H9 (cell line): ENCODE results near the gene PARD6B. TPM values are rescaled to one million over a fixed set of nuclear protein-coding genes. Genes with fewer than 3 reads are reported as not detected.

ENCODE experiments used
- DNase-seq: peaks from one replicate; pipeline ENCODE4 v3.0.0-alpha.2; 2017
- H2AFZ ChIP-seq: one replicate; pipeline ENCODE4 v1.6.1; 2013; ENCODE audit warnings: mild to moderate bottlenecking, low read length, control low read depth, moderate library complexity
- H2AK5ac ChIP-seq: 2 replicates; pipeline ENCODE4 v1.6.1; 2013; ENCODE audit warnings: low read length, control low read depth, mixed read lengths; ENCODE audit not compliant: insufficient read length
- H2BK120ac ChIP-seq: one replicate; pipeline ENCODE4 v1.6.1; 2013; ENCODE audit warnings: low read depth, mild to moderate bottlenecking, low read length, control low read depth, inconsistent platforms; ENCODE audit not compliant: poor library complexity, severe bottlenecking
- H2BK12ac ChIP-seq: 2 replicates; pipeline ENCODE4 v1.6.1; 2013; ENCODE audit warnings: low read length, control low read depth, mixed read lengths, low read depth; ENCODE audit not compliant: insufficient read length
- H2BK15ac ChIP-seq: 2 replicates; pipeline ENCODE4 v1.6.1; 2013; ENCODE audit warnings: low read depth, low read length, control low read depth
- H2BK20ac ChIP-seq: one replicate; pipeline ENCODE4 v1.6.1; 2013; ENCODE audit warnings: low read depth, mild to moderate bottlenecking, low read length, control low read depth, inconsistent platforms; ENCODE audit not compliant: poor library complexity, severe bottlenecking
- H2BK5ac ChIP-seq: 2 replicates; pipeline ENCODE4 v1.6.1; 2013; ENCODE audit warnings: low read length, control low read depth, mixed read lengths; ENCODE audit not compliant: insufficient read length
- H3K14ac ChIP-seq: 2 replicates; pipeline ENCODE4 v1.6.1; 2013; ENCODE audit warnings: low read length, control low read depth; ENCODE audit not compliant: insufficient read depth
- H3K18ac ChIP-seq: 2 replicates; pipeline ENCODE4 v1.6.1; 2013; ENCODE audit warnings: low read depth, mild to moderate bottlenecking, mixed read lengths, low read length, control low read depth; ENCODE audit not compliant: insufficient read length
- H3K23ac ChIP-seq: 2 replicates; pipeline ENCODE4 v1.6.1; 2013; ENCODE audit warnings: low read length, control low read depth, mixed read lengths, low read depth; ENCODE audit not compliant: insufficient read length
- H3K23me2 ChIP-seq: 2 replicates; pipeline ENCODE4 v1.6.1; 2013; ENCODE audit warnings: low read depth, mild to moderate bottlenecking, mixed read lengths, low read length, control low read depth; ENCODE audit not compliant: insufficient read length, poor library complexity, severe bottlenecking
- H3K27ac ChIP-seq: 2 replicates; pipeline ENCODE4 v1.5.1; 2013; ENCODE audit warnings: low read length, control low read depth, mixed read lengths, low read depth; ENCODE audit not compliant: insufficient read length
- H3K27me3 ChIP-seq: 2 replicates; pipeline ENCODE4 v1.6.1; 2013; ENCODE audit warnings: low read length, control low read depth, inconsistent platforms; ENCODE audit not compliant: insufficient read depth
- H3K4ac ChIP-seq: 2 replicates; pipeline ENCODE4 v1.6.1; 2013; ENCODE audit warnings: low read depth, mild to moderate bottlenecking, control low read depth, inconsistent platforms, low read length, moderate library complexity
- H3K4me1 ChIP-seq: 2 replicates; pipeline ENCODE4 v1.6.1; 2013; ENCODE audit warnings: low read length, control low read depth, inconsistent platforms; ENCODE audit not compliant: insufficient read depth
- H3K4me2 ChIP-seq: 2 replicates; pipeline ENCODE4 v1.6.1; 2013; ENCODE audit warnings: low read length, control low read depth, mixed read lengths; ENCODE audit not compliant: insufficient read length, insufficient read depth
- H3K56ac ChIP-seq: 2 replicates; pipeline ENCODE4 v1.6.1; 2013; ENCODE audit warnings: low read depth, mild to moderate bottlenecking, mixed read lengths, low read length, control low read depth; ENCODE audit not compliant: insufficient read length
- H3K79me1 ChIP-seq: 2 replicates; pipeline ENCODE4 v1.6.1; 2013; ENCODE audit warnings: low read depth, mild to moderate bottlenecking, moderate library complexity, low read length, control low read depth, inconsistent platforms; ENCODE audit not compliant: insufficient read depth, poor library complexity, severe bottlenecking
- H3K79me2 ChIP-seq: 2 replicates; pipeline ENCODE4 v1.6.1; 2013; ENCODE audit warnings: low read length, control low read depth, inconsistent platforms; ENCODE audit not compliant: insufficient read depth
- H3K9ac ChIP-seq: 2 replicates; pipeline ENCODE4 v1.6.1; 2013; ENCODE audit warnings: low read length, control low read depth, mixed read lengths; ENCODE audit not compliant: insufficient read length; ENCODE audit errors: extremely low read depth
- H3K9me3 ChIP-seq: one replicate; pipeline ENCODE4 v1.6.1; 2013; ENCODE audit warnings: low read depth, low read length, inconsistent platforms; ENCODE audit not compliant: control insufficient read depth
- H3T11ph ChIP-seq: one replicate; pipeline ENCODE4 v1.6.1; 2013; ENCODE audit warnings: mild to moderate bottlenecking, low read length, control low read depth, inconsistent platforms
- H4K20me1 ChIP-seq: one replicate; pipeline ENCODE4 v1.6.1; 2013; ENCODE audit not compliant: control insufficient read depth, insufficient read length, insufficient read depth
- H4K5ac ChIP-seq: 2 replicates; pipeline ENCODE4 v1.6.1; 2013; ENCODE audit warnings: low read depth, mild to moderate bottlenecking, mixed read lengths, low read length, control low read depth; ENCODE audit not compliant: insufficient read length
- H4K8ac ChIP-seq: replicated peaks from 2 replicates; pipeline ENCODE4 v1.6.1; 2013; ENCODE audit warnings: low read length, control low read depth, mixed read lengths, low read depth; ENCODE audit not compliant: insufficient read length
- H4K91ac ChIP-seq: 2 replicates; pipeline ENCODE4 v1.6.1; 2013; ENCODE audit warnings: low read depth, mild to moderate bottlenecking, moderate library complexity, mixed read lengths, low read length, control low read depth; ENCODE audit not compliant: insufficient read length
- H3K27ac Mint-ChIP-seq, 3 experiments: 2 replicates in 2 of 3; 3 replicates in 1 of 3; pipeline ENCODE4 v1.8.0; 2020 to 2021; ENCODE audit warnings: mixed read lengths in 3 of 3, mild to moderate bottlenecking in 1 of 3, moderate library complexity in 1 of 3
- H3K27me3 Mint-ChIP-seq: 2 replicates; pipeline ENCODE4 v1.8.0; 2021; ENCODE audit warnings: low read depth, mild to moderate bottlenecking, moderate library complexity, mixed read lengths
- H3K36me3 Mint-ChIP-seq, 3 experiments: 2 replicates in 2 of 3; 3 replicates in 1 of 3; pipeline ENCODE4 v1.8.0; 2020 to 2021; ENCODE audit warnings: low read depth in 3 of 3, mixed read lengths in 3 of 3; ENCODE audit not compliant: insufficient read depth in 1 of 3
- H3K4me1 Mint-ChIP-seq, 2 experiments: 2 replicates each; pipeline ENCODE4 v1.8.0; 2020; ENCODE audit warnings: mixed read lengths in 2 of 2
- H3K4me3 Mint-ChIP-seq, 2 experiments: 2 replicates in 1 of 2; 3 replicates in 1 of 2; pipeline ENCODE4 v1.8.0; 2020 to 2021; ENCODE audit warnings: mild to moderate bottlenecking in 2 of 2, mixed read lengths in 2 of 2, moderate library complexity in 1 of 2
- H3K9me3 Mint-ChIP-seq, 2 experiments: 2 replicates in 1 of 2; 3 replicates in 1 of 2; pipeline ENCODE4 v1.8.0; 2020; ENCODE audit warnings: mild to moderate bottlenecking in 2 of 2, mixed read lengths in 2 of 2, moderate library complexity in 1 of 2
- CTCF ChIP-seq: fragments of 200-600 bp; sonication (generic); conservative IDR thresholded peaks from 3 replicates; pipeline ENCODE4 v1.8.0; 2021; ENCODE audit warnings: antibody characterized with exemption, mild to moderate bottlenecking
- WGBS: extraction: QIAGEN DNeasy Blood & Tissue Kit; methylation state at CpG from one replicate; pipeline ENCODE4 v1.1.7; 2013; ENCODE audit warnings: missing lambda C conversion rate, low lambda C conversion rate, mixed read lengths; ENCODE audit not compliant: insufficient read length; ENCODE audit errors: extremely low coverage; 5-methylcytosine and 5-hydroxymethylcytosine counted together
- total RNA-seq: library from RNA; stranded (reverse); gene quantifications from 2 replicates; pipeline ENCODE4 v1.2.1, GENCODE V29; 2021

PARD6B gene
- total RNA-seq, 1 experiment from 2014 or later, result 27.4 TPM

GRCh38 chr20:50730765-50731054 lies 670 bp upstream of the PARD6B start:
- Histone ChIP-seq H4K5ac (no peak overlapping the region), H2BK15ac (no peak overlapping the region), H3K79me1 (no peaks in the 10 kb centered on the region), H3T11ph (no peak overlapping the region), H3K27ac (peak overlapping the region; percentile 4), H2AK5ac (no peak overlapping the region), H4K91ac (no peak overlapping the region), H3K4ac (no peak overlapping the region), H2BK20ac (no peak overlapping the region), H3K27me3 (no peaks in the 10 kb centered on the region), H4K20me1 (no peaks in the 10 kb centered on the region), H3K4me2 (peak overlapping the region; percentile 53), H3K9ac (peak overlapping the region; percentile 2), H3K4me1 (peaks cover 5% of the 10 kb centered on the region), H3K56ac (no peak overlapping the region), H2AFZ (no peak overlapping the region), H3K79me2 (peaks cover 12% of the 10 kb centered on the region; the same call in 1 of the 2 replicates), H3K23ac (no peak overlapping the region), H3K23me2 (peaks cover 4% of the 10 kb centered on the region), H3K14ac (peak overlapping the region; percentile 33; the same call in 1 of the 2 replicates), H2BK12ac (no peak overlapping the region), H2BK120ac (no peak overlapping the region), H3K9me3 (no peaks in the 10 kb centered on the region), H2BK5ac (no peak overlapping the region), H4K8ac (no peak overlapping the region), H3K18ac (no peak overlapping the region)
- peaks cover 0 to 17% (median 12%) of the 10 kb centered on the region in 3 experiments; a peak in 5 of 7 replicates for H3K36me3 Mint-ChIP-seq
- peak overlapping the region; percentile 93 for H3K4me3 Mint-ChIP-seq
- no peak for DNase-seq
- peak overlapping the region; percentile 97 to 99 (median 97) for H3K27ac Mint-ChIP-seq
- no peaks in the 10 kb centered on the region; the same call in 1 of the 2 replicates for H3K27me3 Mint-ChIP-seq
- no CpG with 5 or more reads among the region's 35 CpGs for WGBS
- peaks cover 33 to 35% of the 10 kb centered on the region in 2 experiments for H3K4me1 Mint-ChIP-seq
- no peaks in the 10 kb centered on the region; a peak in 1 of 5 replicates for H3K9me3 Mint-ChIP-seq
- TF ChIP-seq CTCF, result no peak
